ENCODE results near the gene PPM1H.
"Not testable (repeated sequence)": the region's sequence is repeated elsewhere in the genome, so short reads cannot be mapped to it uniquely, and the experiment has no call there.

Gene PPM1H

DNA sequence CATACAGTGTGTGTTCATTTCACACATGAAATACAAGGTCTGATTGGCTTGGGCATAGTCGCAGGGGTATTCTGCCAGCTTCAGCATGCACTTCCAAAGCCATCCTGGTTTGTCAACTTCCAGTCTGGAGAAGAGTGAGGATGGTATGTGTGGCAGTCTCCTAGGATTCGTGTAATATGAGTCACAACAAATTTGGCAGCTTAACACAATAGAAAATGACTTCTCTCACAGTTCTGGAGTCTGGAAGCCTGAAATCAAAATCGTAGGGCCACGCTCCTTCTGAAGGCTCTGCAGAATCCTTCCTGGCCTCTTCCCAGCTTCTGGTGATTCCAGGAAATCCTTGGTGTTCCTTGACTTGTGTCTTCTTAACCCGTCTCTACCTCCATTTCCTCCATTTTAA lies 167.5 kb downstream of the PPM1H start:
- no peak for DNase-seq (ENCODE audit: low spot score)

DNA sequence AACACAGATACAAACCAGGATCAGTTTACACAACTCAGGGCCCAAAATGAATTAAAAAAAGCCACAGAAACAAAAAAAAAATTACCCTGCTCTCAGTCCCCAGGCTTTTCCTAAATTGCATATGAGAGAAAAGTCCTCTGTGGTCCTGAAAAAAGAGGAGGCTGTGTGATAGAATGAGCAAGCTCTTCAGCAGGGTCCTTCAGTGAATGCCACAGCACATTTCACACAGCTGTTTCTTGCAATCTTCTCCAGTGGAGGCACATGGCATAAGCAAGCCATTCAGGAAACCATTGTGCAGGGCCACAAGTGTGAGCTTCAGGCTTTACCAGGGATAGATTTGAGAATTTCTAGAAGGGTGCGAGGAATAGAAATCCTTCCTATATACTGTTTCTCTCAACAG lies 168.5 kb downstream of the PPM1H start:
- DNase-seq (ENCODE audit: low spot score) = no peak

DNA sequence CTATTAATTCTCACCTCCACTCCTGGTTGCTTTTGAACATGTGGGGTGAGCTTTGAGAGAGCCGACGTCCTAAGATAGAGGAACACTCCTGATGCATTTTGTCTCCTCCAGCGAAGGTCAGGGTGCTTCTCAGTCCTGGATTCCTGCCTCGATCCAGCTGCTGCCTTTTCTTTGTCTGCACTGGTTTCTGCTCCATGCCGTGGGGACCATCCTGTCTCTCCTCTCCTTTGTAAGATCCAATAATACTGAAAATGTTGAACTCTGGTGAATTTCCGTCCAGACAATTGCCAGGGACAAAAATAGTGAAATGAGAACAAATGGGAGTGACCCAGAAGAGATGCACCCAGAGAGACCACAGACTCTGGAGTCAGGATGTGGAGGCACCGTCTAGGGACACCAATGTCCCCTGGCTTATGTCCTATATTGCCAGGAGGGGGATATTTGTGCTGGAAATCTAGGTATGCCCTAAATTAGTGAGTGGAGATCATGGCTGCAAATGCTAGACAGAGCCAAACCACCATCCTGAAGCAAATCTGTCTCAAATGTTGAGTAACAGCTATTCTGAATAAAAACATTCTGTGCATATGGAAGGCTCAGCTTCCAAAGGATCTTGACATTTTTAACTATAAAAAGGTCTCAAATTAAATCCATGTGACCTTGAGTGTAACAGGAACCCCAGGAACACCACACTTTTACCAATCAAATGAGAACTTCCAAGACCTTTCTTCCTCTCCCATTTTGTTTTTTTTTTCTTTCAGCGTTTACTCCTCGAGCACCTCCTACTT lies 170.9 kb downstream of the PPM1H start:
- DNase-seq (ENCODE audit: low spot score) = no peak

DNA sequence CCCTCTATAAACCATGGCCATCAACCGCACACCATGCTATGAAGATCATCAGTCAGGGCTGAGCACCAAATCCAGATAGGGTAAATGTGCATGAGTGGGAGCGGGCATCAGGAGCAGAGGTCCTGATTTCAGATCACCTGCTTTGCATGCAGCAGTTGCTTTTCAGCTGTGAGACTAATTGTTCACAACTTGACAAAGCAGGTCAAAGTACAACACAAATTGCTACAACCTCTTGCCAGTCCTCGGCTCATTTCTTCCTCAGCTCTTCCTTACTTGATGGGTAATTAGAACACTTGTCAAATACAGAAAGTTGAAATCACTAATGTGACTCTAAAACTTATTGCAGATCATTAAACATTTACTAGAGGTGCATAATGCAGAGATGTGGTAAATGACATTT lies 171.6 kb downstream of the PPM1H start:
- no peak for DNase-seq (ENCODE audit: low spot score)

DNA sequence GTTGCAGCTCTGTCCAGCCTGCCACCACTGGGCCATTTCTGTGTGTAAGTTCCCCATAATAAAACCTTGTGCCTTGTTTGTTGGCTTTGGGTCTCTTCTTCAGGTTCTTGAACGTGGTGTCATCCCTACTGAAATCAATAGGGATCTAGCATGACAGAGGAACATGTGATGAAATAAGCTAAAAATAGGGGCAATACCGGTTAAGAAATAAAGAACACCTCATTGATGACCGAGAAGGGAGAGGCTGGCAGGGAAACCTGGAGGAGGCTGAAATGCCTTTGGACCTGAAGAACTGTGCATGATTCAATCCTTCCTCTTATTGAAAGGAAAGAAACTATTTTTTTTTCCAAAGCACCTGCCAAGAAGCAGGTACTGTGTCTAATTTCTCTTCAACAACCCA lies 172.3 kb downstream of the PPM1H start:
- DNase-seq (ENCODE audit: low spot score) = no peak

DNA sequence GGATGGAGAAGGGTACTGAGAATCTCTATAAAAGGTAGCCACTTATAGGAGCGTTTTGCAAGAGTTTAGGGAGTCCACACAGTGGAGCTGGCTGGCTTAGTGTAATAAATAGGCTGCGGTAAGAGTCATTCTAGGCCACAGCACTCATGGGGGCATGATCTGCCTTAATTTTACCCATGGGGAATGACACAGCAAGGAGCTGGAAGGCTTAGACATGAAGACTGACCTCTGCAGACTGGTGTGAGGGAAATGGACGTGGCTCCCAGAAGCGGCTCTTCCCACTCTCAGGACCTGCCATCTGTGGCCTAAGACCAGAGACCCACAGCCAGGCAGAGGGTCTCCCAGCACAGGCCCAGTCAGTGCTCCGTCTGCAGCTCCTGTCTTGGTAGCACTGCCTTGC lies 173.3 kb downstream of the PPM1H start:
- DNase-seq (ENCODE audit: low spot score) = no peak

DNA sequence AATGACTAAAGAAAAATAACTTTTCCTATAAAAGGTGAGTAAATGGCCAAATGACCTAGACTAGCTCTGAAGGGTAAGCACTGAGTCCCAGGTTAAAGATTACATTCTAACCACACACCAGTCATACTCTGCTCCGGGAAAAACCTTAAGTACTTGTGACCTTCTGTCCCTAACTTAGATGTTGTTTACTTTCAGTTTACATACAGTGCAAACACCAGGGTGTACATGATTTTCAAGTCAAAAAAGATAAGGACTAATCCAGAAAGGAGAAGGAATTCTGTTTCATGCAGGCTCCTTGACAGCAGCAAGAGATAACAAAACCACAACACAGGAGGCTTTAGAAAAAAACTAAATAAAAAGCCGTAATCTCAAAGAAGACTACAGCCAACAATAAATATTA lies 174.2 kb downstream of the PPM1H start:
- DNase-seq (ENCODE audit: low spot score) = peak; percentile 47

DNA sequence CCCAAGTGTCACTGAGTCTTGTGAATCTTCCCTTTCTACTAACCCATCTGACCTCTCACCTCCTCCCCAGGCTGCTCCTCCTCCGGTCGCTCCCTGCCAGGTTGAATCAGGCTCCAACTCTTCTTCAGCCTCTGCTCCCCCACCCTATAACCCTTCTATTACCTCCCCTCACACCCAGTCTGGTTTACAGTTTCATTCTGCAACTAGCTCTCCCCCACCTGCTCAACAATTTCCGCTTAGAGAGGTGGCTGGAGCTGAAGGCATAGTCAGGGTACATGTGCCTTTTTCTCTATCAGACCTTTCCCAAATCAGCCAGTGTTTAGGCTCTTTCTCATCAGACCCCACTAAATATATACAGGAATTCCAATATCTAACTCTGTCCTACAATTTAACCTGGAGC lies 174.6 kb downstream of the PPM1H start:
- not testable (repeated sequence) for DNase-seq (ENCODE audit: low spot score)

DNA sequence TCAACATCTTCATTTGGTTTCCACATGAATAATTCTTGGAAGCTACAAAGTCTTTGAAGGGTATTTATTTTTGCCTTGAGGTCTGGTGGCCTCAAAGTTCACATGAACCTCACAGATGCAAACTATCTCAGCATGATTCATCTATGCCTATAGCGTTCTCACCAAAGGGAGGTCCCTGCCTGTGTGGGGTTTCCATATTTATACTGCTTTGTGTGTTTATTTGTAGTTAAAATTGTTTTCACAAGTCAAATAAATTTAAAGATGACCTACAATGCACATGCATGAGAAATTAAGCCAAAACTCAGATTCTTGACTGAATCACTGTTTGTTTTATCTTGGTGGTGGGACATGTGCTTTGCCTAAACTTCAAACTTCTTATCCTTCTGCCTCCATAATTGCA lies 176.7 kb downstream of the PPM1H start:
- no peak for DNase-seq (ENCODE audit: low spot score)

DNA sequence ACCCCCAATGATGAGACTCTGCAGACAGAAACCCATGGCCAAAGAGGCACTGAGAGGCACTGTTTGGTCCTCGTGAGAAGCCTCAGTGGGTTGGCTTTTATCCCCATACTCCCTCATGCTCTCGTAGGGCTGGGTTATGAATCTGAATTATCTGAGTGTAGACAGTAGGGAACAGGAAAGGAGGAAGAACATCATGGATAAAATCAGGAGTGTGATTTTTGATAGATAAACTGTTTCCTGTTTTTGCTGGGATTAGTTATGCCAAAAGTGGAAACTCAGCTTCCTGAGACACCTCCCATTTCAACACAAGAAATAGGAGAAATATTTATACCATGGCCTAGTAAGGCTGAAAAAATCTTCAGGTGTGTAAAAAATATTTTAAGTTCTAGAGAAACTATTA lies 177.9 kb downstream of the PPM1H start:
- DNase-seq (ENCODE audit: low spot score) = no peak

DNA sequence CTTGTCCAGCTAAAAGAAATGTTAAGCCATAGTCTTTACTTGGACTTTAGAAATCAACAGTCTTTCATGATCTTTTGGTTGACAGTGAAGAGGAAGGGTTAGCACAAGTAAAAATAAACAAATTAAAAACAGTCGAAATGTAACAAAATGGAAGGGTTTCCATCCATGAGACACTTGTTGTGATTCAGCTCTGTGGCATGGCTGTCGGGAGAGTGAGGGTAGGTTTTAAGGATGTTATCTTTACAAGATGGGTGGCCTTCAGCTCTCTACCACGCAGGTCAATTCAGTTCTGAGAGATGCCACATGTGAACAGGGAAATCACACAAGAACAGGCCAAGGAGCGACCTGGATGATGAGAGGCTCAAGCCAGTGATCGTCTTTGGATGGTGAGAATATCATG lies 180.2 kb downstream of the PPM1H start:
- DNase-seq (ENCODE audit: low spot score) = no peak

DNA sequence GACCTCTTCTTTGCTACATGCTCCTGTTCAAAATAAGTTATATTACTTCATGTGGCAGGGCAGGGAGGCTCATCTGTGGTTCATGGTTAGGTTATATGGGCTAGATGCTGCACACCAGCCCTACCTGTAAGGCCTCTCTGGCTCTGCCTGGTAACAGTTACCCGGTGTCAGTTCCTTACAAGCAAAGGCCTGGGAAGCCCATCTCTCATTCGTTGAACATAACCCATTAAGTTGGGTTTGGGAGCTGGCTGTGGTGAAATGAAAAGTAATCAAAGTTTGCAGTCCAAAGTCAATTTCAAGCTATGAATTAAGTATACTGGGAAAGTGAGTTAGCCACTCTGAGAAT lies 183.2 kb downstream of the PPM1H start:
- DNase-seq (ENCODE audit: low spot score) = no peak

DNA sequence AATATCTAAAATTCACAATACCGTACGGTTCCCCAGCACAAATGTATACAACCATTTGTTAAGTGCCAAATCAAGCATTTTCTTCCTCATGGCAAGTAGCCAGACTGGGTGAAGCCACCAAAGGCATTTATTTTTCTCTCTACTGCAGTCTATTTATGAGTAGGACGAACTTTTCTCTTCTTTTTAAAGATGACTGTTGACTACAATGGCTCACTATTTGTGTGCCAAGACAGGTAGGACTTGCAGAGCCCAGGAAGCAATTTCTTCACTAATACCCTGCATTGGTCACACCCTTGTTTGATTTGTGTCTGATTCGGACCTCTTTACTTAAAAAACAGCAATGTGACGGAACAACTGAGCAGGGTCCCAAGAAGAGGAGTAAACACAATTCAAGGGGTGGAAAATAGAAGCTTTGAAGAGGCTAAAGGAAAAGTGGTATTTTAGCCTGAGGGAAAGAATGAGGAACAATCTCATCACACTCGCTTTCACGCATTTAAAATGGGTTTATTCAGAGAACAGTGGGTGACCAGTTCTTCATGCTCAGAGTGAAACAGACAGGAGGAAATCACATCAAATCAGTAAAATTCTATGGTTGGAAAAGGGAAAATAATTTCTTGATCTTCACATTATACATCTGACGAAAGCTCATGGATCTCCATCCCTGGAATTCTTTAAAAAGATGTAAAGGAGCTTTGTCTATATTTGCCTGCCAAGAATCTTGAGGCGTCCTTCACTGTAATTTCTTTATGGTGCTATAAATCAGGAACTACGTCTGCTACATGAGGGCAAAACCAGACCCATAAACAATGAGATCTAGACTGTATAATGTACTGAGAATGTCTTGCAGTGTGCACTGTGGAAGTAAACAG lies 183.8 kb downstream of the PPM1H start:
- DNase-seq (ENCODE audit: low spot score) = no peak

DNA sequence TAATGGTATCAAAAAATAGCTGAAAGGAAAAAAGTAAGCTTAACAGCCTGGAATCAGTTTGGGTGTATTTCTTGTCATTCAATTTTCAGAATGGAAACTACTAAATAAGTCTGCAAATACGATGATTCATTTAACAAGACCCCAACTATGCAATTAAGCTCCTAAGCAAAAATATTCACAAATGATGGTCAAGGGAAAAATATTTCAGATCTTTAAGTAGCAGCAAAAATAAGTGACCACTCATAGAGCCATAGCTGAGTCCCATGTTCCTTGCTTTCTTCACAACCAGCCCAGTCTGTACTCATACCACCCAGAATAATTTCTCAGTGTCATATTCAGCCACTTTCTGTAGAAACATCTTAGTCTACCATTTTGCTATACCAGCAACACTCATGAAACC lies 185.4 kb downstream of the PPM1H start:
- DNase-seq (ENCODE audit: low spot score) = no peak

DNA sequence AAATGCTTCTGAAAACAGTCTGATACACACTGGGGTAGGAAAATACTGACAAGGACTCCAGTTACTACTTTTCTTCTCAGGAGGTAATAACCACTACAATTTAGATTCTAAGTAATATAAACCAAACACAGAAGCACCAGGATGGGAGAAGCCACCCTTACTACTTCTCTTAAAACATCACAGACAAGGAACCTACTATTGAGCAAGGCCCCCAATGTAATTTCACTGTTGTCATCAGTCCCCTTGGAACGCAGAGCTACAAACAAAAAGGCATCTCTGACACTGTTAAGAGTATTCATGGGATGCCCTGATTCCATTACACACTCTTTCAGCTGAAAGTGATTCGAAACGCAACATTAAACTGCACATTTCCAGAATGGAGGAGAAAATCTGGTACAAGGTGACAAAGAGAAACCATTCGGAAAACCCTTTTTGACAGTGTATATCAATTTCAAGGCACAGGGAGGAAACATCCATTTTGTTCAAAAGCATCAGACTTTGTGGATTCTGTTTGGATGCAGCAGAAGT lies 185.9 kb downstream of the PPM1H start:
- DNase-seq (ENCODE audit: low spot score) = no peak

DNA sequence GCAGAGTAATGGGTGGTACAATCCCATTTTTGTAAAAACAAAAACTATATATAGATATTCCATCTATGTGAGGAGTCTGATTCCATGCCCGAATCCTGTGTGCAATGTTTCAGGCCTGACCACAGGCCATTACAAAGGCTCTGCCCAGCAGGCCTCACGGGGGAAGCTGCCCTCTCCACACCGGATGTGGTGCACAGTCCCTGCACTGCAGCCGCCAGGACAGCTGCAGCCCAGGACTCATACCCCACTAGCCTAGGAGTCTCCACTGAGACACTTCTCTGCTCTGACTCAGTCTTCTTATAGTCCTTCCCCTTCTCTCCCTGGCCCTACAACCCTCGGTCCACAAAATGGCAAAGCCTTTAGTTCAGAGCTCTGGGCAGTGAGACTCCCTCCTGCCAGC lies 190.4 kb downstream of the PPM1H start:
- DNase-seq (ENCODE audit: low spot score) = no peak

DNA sequence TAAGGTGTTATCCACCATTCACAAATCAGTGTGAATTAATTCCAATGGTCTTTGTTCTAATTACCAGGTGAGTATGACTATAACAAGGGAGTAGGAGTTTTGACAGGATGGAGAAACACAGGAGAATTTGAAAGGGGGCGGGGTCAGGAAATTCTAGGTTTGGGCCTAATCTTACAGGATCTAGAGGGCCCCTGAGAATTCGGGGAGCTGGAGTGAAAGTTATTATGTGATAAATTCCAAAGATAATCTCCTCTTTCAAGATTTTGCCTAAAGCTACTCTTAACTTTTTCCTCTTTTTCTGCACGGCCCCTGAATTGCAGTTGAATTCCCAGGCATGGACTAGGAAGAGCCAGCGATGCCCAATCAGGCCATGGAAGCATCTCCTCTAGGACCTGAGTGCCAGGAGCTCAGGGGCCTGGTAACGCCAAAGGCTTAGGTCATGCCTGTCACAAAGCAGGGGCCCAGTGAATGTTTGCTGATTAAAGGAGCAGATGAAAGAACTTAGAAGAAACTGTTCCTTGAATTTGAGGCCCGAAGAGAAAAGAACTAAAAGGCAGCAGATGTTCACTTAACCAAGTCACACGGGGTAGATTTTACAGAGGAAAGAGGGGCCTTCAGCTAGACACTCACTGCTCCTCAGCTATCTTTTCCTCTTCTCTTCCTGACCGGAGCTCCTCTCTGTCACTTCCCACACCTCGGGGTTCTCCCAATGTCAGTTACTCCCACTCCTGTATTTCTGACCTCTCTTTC lies 195.5 kb downstream of the PPM1H start:
- no peak for DNase-seq (ENCODE audit: low spot score)

DNA sequence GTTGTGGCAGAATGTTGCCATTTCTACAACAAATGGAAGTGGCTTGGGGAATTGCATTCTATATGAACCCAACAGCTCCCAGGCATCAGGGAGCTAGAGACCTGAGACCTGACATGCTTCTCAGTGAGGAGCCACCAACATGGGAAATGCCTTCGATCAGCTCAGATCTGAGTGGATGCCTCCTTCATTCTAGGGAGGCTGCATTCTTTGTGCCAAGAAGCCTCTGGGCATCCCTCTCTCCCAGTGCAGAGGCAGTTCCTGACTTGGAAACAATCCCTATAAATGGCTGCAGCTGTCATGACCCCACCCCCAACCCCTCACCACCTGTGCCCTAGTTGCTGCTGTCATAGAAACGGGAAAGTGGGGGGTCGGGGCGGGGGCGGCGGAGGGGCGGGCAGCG lies 196.3 kb downstream of the PPM1H start:
- DNase-seq (ENCODE audit: low spot score) = no peak

DNA sequence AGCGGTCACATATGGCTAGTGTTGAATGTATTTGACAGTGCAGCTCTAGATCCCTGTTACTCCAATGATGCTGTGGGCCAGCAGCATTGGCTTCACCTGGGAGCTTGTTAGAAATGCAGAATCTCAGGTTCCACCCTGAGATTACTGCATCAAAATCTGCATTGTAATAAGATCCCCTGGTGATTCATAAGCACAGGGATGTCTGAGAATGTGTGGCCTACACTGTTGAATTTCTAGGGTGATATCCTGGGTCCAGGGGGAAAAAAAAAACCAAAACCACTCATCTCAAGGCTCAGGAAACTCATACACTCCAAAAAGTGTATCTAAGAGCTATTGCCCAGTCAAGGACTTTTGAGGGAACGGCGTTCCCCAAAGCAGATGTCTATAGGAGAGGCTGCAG lies 196.8 kb downstream of the PPM1H start:
- no peak for DNase-seq (ENCODE audit: low spot score)

DNA sequence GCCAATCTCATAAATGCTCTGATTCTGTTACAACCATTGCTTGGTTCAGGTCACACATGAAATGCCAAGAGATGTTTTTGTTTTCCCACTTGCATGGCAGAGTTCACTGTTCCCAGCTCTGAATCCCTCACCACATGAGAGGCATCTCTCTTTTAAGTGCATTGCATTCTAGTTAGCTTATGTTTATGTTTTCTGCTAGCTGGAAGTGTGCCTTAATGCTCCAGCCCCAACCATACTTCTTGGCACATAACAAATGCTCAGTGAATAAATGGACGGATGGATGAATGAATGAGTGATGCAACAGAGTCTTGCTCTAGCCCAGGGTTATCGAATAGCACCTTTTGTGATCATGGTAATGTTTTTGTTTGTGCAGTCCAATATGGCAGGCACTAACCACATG lies 197.3 kb downstream of the PPM1H start:
- DNase-seq (ENCODE audit: low spot score) = no peak

DNA sequence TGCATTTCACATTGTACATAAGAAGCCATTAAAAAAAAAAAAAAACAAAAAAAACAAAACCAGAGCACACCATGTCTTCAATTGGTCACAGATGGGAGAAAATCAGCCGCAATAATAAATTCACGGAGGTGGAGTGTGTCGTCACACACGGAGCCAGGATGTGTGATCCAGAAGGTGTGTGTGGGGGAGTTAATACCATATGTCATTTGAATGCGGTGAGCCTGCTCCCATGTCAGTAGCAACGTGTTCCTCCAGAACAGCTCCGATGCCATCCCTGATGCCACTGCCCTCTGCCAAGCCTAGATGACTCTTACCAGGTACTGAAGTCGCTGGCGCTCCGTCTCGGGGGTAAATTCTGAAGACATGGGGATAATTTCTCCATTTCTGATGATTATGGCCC lies 197.8 kb downstream of the PPM1H start:
- DNase-seq (ENCODE audit: low spot score) = no peak

DNA sequence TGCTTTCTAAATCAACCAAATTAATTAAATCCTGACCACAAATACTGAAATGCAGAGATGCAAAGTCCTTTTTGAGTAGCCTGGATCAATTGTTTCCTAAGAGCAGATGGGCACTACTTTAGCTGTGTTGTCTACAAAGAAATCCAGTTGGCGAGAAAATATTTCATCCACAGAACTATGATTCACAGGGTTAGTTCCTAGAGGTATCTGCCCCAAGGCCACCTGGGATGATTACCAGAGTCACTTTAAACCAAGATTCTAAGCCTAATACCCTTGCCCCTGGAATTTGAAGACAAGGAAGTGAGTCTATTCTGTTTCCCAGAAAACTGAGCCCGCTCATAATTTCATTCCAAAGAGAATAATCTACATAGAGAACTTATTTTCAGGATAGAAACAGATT lies 198.4 kb downstream of the PPM1H start:
- DNase-seq (ENCODE audit: low spot score) = no peak
